ENCODE data around the gene PCIF1. TPM values are rescaled to one million over a fixed set of nuclear protein-coding genes. Genes with fewer than 3 reads are reported as not detected.
"Not testable (repeated sequence)": the region's sequence is repeated elsewhere in the genome, so short reads cannot be mapped to it uniquely, and the experiment has no call there.

The PCIF1 gene
- polyA plus RNA-seq (ENCODE audit: insufficient read length in 3 of 3): 10 to 100 TPM; 41.3 to 47.1 (median 45.2) TPM

- DNase-seq (ENCODE audit: low read depth in 3 of 3, low spot score in 2 of 3): peak; percentile 97 to 99 (median 98)
Observed at GRCh38 chr20:45934586-45935415, at the start of gene PCIF1. TSS of gene PCIF1 (plus strand) at chr20:45934683. CDS start at chr20:45939000, 4,317 bp downstream.

- no peak for DNase-seq (ENCODE audit: low read depth in 3 of 3, low spot score in 2 of 3)
Observed at GRCh38 chr20:45886590-45887345, 47.7 kb upstream of the PCIF1 start.

GRCh38 chr20:45887346-45887715 lies 47.2 kb upstream of the PCIF1 start, which contains the start of gene SPATA25:
TSS of gene SPATA25 (minus strand) at chr20:45887622. CDS start at chr20:45887590, 32 bp downstream.
- DNase-seq (ENCODE audit: low read depth in 3 of 3, low spot score in 2 of 3): no peak

- DNase-seq (ENCODE audit: low read depth in 3 of 3, low spot score in 2 of 3): no peak
Observed at GRCh38 chr20:45888681-45889080, 45.8 kb upstream of the PCIF1 start.

- DNase-seq (ENCODE audit: low read depth in 3 of 3, low spot score in 2 of 3): peak in 1 of 3 donors; percentile 79
Observed at GRCh38 chr20:45890077-45890984, 44.2 kb upstream of the PCIF1 start.

- DNase-seq (ENCODE audit: low read depth in 3 of 3, low spot score in 2 of 3): peak in 1 of 3 donors; percentile 79
Observed at GRCh38 chr20:45890985-45891983, 43.2 kb upstream of the PCIF1 start, which contains the start of the genes CTSA and NEURL2. TSS of gene CTSA (plus strand) at chr20:45891335. CDS start at chr20:45891569, 234 bp downstream. TSS of gene NEURL2 (minus strand) at chr20:45891208. CDS start at chr20:45890991, 217 bp downstream.

- DNase-seq (ENCODE audit: low read depth in 3 of 3, low spot score in 2 of 3): no peak
Observed at GRCh38 chr20:45892049-45892825, 42.2 kb upstream of the PCIF1 start.

GRCh38 chr20:45892828-45893500 lies 41.5 kb upstream of the PCIF1 start:
- no peak for DNase-seq (ENCODE audit: low read depth in 3 of 3, low spot score in 2 of 3)

- no peak for DNase-seq (ENCODE audit: low read depth in 3 of 3, low spot score in 2 of 3)
Observed at GRCh38 chr20:45893831-45894230, 40.7 kb upstream of the PCIF1 start.

GRCh38 chr20:45894797-45895196 lies 39.7 kb upstream of the PCIF1 start:
- no peak for DNase-seq (ENCODE audit: low read depth in 3 of 3, low spot score in 2 of 3)

- no peak for DNase-seq (ENCODE audit: low read depth in 3 of 3, low spot score in 2 of 3)
Observed at GRCh38 chr20:45896641-45897161, 37.8 kb upstream of the PCIF1 start.

- DNase-seq (ENCODE audit: low read depth in 3 of 3, low spot score in 2 of 3): no peak
Observed at GRCh38 chr20:45897289-45897688, 37.2 kb upstream of the PCIF1 start.

GRCh38 chr20:45897692-45898091 lies 36.8 kb upstream of the PCIF1 start:
- DNase-seq (ENCODE audit: low read depth in 3 of 3, low spot score in 2 of 3): no peak

- no peak for DNase-seq (ENCODE audit: low read depth in 3 of 3, low spot score in 2 of 3)
Observed at GRCh38 chr20:45898285-45898684, 36.2 kb upstream of the PCIF1 start.

- DNase-seq (ENCODE audit: low read depth in 3 of 3, low spot score in 2 of 3): no peak
Observed at GRCh38 chr20:45899046-45899835, 35.2 kb upstream of the PCIF1 start.

- not testable (repeated sequence) for DNase-seq (ENCODE audit: low read depth in 3 of 3, low spot score in 2 of 3)
Observed at GRCh38 chr20:45901332-45901731, 33.2 kb upstream of the PCIF1 start.

GRCh38 chr20:45902199-45902701 lies 32.2 kb upstream of the PCIF1 start:
- no peak for DNase-seq (ENCODE audit: low read depth in 3 of 3, low spot score in 2 of 3)

Measured in right renal cortex interstitium (tissue), 3 donors.